Right lobe of liver (tissue), 6 donors: ENCODE results near the gene WASHC4. TPM values are rescaled to one million over a fixed set of nuclear protein-coding genes. Genes with fewer than 3 reads are reported as not detected.

ENCODE experiments used
- ATAC-seq, 4 donors: fragments of 200-7000 bp; cut with Tn5 transposase; one replicate each; pipeline ENCODE4 v1.9.1; 2020; ENCODE audit warnings: mild to moderate bottlenecking in 4 of 4, moderate library complexity in 4 of 4
- DNase-seq, 3 donors: peaks; one replicate each; pipeline ENCODE4 v3.0.0-alpha.2; 2020
- H3K27ac ChIP-seq, 3 donors: fragments of 200-600 bp; one replicate each; pipeline ENCODE4 v1.8.0; 2022
- H3K27me3 ChIP-seq, 2 donors: fragments of 200-600 bp; one replicate each; pipeline ENCODE4 v1.8.0; 2022
- H3K36me3 ChIP-seq, 4 donors: fragments of 200-600 bp; sonication (generic) in 1 of 4; one replicate each; pipeline versions ENCODE4 v1.5.1 to v1.8.0; 2017 to 2022; ENCODE audit warnings: control low read depth in 1 of 4
- H3K4me1 ChIP-seq, 4 donors: fragments of 200-600 bp; sonication (generic) in 1 of 4; one replicate each; pipeline versions ENCODE4 v1.5.1 to v1.8.0; 2017 to 2022; ENCODE audit warnings: control low read depth in 1 of 4
- H3K4me3 ChIP-seq, 3 donors: fragments of 200-600 bp; one replicate each; pipeline ENCODE4 v1.8.0; 2022
- H3K9me3 ChIP-seq, 4 donors: fragments of 200-600 bp; sonication (generic) in 1 of 4; one replicate each; pipeline versions ENCODE4 v1.5.1 to v1.8.0; 2017 to 2022; ENCODE audit warnings: control low read depth in 1 of 4
- CTCF ChIP-seq, 4 donors: fragments of 200-600 bp in 3 of 4; fragments of 450-650 bp in 1 of 4; IDR thresholded peaks; one replicate each; pipeline versions ENCODE4 v1.5.1 to v1.8.0; 2016 to 2022; ENCODE audit warnings: antibody characterized with exemption in 4 of 4, mild to moderate bottlenecking in 2 of 4
- POLR2A ChIP-seq: fragments of 450-650 bp; IDR thresholded peaks from one replicate; pipeline ENCODE4 v1.6.1; 2017; ENCODE audit warnings: antibody characterized with exemption, mild to moderate bottlenecking
- WGBS: methylation state at CpG from one replicate; pipeline ENCODE4 v1.1.6; 2018; ENCODE audit warnings: low coverage, low lambda C conversion rate; ENCODE audit not compliant: insufficient coverage; ENCODE audit errors: missing lambda C conversion rate; 5-methylcytosine and 5-hydroxymethylcytosine counted together
- intact Hi-C, 2 donors: fragments of 100-400 bp; cut with DNase I; formaldehyde crosslinking; loops; one replicate each; pipeline versions ENCODE4 v1.11.2 to v1.14.1; 2022
- total RNA-seq, 6 experiments: library from RNA; depleted of rRNA in 2 of 6; stranded (reverse); fragments of >200 nt in 2 of 6; fragmentation: NEBNext Ultra II Directional in 3 of 6; extraction: Animal tissue kit (Norgen Biotek cat#: 25700) in 3 of 6; gene quantifications; one replicate each; pipeline versions ENCODE4 v1.1.0 to v1.2.4, GENCODE V29; 2016 to 2023
- donor health status: DM: no; HTN: yes; CAD: no.
- donor health status: DM: no; HTN: no; CAD: no.
- donor health status: DM: no; HTN: no; CAD: no.
- donor health status: DM: no; HTN: yes; CAD: no.
- donor health status: DM: no; HTN: yes; CAD: no.

WASHC4 gene
- total RNA-seq, 6 experiments from 2014 or later = 24.4 to 51.4 (median 36.2) TPM

DNA sequence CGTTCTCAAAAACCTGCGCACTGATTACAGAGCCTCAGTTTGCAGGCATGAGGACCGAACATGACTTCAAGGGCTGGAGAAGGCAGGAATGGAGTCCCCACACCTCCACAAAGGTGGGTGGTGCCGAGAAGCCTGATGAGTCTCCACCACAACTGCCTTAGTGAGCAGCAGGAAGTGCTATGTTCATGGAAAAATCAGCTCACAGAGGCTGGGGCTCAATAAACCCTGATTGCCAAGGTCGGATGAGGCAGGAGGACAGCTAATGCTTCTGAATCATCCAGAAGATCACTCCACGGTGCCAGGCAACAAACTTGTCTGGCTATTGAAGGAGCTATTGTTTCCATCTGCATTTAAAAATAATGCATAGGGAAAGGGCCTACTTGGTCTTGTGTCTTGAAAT, 97.4 kb downstream of the WASHC4 start:
- WGBS = no CpG with 5 or more reads among the region's 6 CpGs
- H3K9me3 ChIP-seq = no peaks in the 10 kb centered on the region
- no peak for TF ChIP-seq POLR2A
- TF ChIP-seq CTCF (IDR thresholded peaks at IDR 0.05) = no peak
- H3K36me3 ChIP-seq = peaks cover 0 to 62% (median 17%) of the 10 kb centered on the region in 4 donors
- no peaks in the 10 kb centered on the region for H3K27me3 ChIP-seq
- no peak for DNase-seq
- ATAC-seq = no peak
- H3K27ac ChIP-seq = no peak overlapping the region
- H3K4me3 ChIP-seq = no peak overlapping the region
- intact Hi-C loops = no loop called here
- H3K4me1 ChIP-seq = peaks cover 0 to 12% (median 5%) of the 10 kb centered on the region in 4 donors

DNA sequence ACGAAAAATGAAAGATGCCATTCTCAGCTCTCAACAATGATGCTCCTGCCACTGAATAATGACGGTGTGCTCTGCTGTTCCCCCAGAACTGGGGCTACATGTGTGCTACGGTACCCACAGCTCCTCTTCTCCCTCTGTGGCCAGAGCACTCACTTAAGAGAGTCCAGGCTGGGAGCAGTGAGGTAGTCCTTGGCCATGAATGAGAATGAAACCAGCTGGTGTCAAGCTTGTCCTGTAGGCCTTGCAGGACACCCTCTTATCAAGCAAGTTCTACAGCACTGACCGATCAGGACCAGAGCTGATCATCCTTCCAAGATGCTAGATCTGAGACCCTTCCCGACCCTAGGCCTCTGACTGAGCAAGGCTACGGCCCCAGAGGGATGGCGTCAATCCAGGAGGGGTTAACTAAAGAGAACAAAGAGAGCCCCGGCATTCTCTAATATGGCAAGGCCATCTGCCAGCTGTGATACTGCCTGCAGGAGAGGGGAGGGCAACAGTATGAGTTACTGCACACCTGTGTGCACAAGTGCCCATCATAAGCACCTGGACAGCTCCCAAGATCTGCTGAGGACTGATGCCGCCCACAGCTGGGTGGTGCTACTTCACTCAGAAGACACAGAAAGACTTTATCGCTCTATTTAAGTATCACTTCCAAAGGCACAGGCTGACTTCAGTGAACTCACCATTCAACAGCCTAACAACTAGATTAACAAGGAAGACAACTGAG, 98.0 kb downstream of the WASHC4 start:
- ATAC-seq = no peak
- Histone ChIP-seq H3K4me1 (peaks cover 0 to 12% (median 5%) of the 10 kb centered on the region in 4 donors), H3K27ac (no peak overlapping the region), H3K27me3 (no peaks in the 10 kb centered on the region), H3K9me3 (no peaks in the 10 kb centered on the region), H3K4me3 (no peak overlapping the region), H3K36me3 (peaks cover 0 to 62% (median 17%) of the 10 kb centered on the region in 4 donors)
- intact Hi-C loops = no loop called here
- TF ChIP-seq POLR2A (no peak), CTCF (IDR thresholded peaks at IDR 0.05) (no peak)
- DNase-seq = no peak
- WGBS = 90% methylated on average over 2 of the region's 10 CpGs

GRCh38 chr12:105206686-105207374, 99.3 kb downstream of the WASHC4 start:
- 90% methylated on average over 13 of the region's 16 CpGs for WGBS
- Histone ChIP-seq H3K36me3 (peaks cover 0 to 62% (median 17%) of the 10 kb centered on the region in 4 donors), H3K4me1 (peaks cover 0 to 3% (median 1%) of the 10 kb centered on the region in 4 donors), H3K4me3 (no peak overlapping the region), H3K27ac (no peak overlapping the region), H3K9me3 (no peaks in the 10 kb centered on the region), H3K27me3 (no peaks in the 10 kb centered on the region)
- ATAC-seq (no peak), DNase-seq (no peak)
- TF ChIP-seq POLR2A = no peak
- intact Hi-C loops = no loop called here

DNA sequence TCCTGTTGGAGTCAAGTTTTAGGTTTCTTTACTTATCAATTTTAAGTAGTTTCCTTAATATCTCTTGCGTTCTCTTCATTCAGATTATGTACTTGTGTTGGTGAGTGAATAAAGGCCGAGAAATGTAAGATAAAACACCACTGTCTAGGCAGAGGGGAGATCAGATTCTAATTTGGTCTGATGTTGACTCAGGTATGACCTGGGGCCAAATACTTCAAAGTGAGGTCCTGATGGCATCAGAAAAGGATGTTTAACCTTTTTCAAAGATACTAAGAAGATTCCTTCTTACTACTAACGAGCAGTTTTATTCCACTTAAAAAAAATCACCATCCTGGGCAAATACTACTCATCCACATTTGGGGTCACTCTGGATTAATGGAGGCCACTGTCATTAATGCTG, 101.6 kb downstream of the WASHC4 start:
- TF ChIP-seq POLR2A (no peak), CTCF (IDR thresholded peaks at IDR 0.05) (no peak)
- no peak overlapping the region for H3K4me3 ChIP-seq

GRCh38 chr12:105212438-105212837, 104.9 kb downstream of the WASHC4 start:
- no peak for ATAC-seq
- intact Hi-C loops = no loop called here
- no peak overlapping the region for H3K27ac ChIP-seq
- DNase-seq = no peak
- no peak overlapping the region for H3K4me3 ChIP-seq
- H3K9me3 ChIP-seq = no peaks in the 10 kb centered on the region
- peaks cover 0 to 16% (median 6%) of the 10 kb centered on the region in 4 donors for H3K36me3 ChIP-seq
- 84% methylated on average over 6 of the region's 6 CpGs for WGBS
- no peaks in the 10 kb centered on the region for H3K27me3 ChIP-seq
- peaks cover 0 to 34% (median 6%) of the 10 kb centered on the region in 4 donors for H3K4me1 ChIP-seq
- TF ChIP-seq POLR2A (no peak), CTCF (IDR thresholded peaks at IDR 0.05) (no peak)

More for the DNA sequence above, 101.6 kb downstream of the WASHC4 start:
- peaks cover 0 to 46% (median 17%) of the 10 kb centered on the region in 4 donors for H3K36me3 ChIP-seq
- 100% methylated on average over 2 of the region's 3 CpGs for WGBS
- H3K27me3 ChIP-seq = no peaks in the 10 kb centered on the region
- H3K27ac ChIP-seq = no peak overlapping the region
- H3K9me3 ChIP-seq = no peaks in the 10 kb centered on the region
- ATAC-seq (no peak), DNase-seq (no peak)
- peaks cover 0 to 2% (median 0%) of the 10 kb centered on the region in 4 donors for H3K4me1 ChIP-seq
- intact Hi-C loops = no loop called here
